GM12878 (cell line): ENCODE results near the gene CTNNA2. TPM values are rescaled to one million over a fixed set of nuclear protein-coding genes. Genes with fewer than 3 reads are reported as not detected.

ENCODE experiments used
- ATAC-seq: fragments of 200-7000 bp; cut with Tn5 transposase; 3 replicates; pipeline ENCODE4 v1.9.1; 2020; ENCODE audit warnings: mild to moderate bottlenecking, moderate library complexity
- BruUV-seq: library from RNA; stranded (reverse); fragments of 400-500 nt; replicated peaks from 2 replicates; lab custom pipeline; 2021; lab: Mats Ljungman, UMichigan
- CTCF ChIA-PET: fragments of 300-600 bp; sonication (Branson Sonifier 250); formaldehyde crosslinking; extraction: SDS; loops from one replicate; lab custom pipeline; 2021; ENCODE audit warnings: inconsistent platforms; lab: Yijun Ruan, JAX
- POLR2A ChIA-PET: fragments of 350-600 bp; formaldehyde crosslinking; extraction: SDS; loops from one replicate; lab custom pipeline; 2021; ENCODE audit warnings: inconsistent platforms; lab: Charles Lee
- RAD21 ChIA-PET: fragments of 300-600 bp; sonication (Branson Sonifier 250); formaldehyde crosslinking; loops from one replicate; lab custom pipeline; 2023; ENCODE audit warnings: antibody characterized with exemption; ENCODE audit not compliant: unreplicated experiment; lab: Charles Lee
- SMC1A ChIA-PET: fragments of 300-600 bp; sonication (Branson Sonifier 250); formaldehyde crosslinking; loops from one replicate; lab custom pipeline; 2023; ENCODE audit not compliant: unreplicated experiment, uncharacterized antibody; lab: Charles Lee
- DNase-seq: peaks from one replicate; pipeline ENCODE4 v3.0.0-alpha.2; 2011; ENCODE audit warnings: low read depth, low spot score
- FAIRE-seq: peaks from 3 replicates; lab custom pipeline; 2011; peaks lifted over from hg19 to GRCh38; lab: Jason Lieb, UNC
- H2AFZ ChIP-seq: 2 replicates; pipeline ENCODE4 v1.6.0; 2011; ENCODE audit warnings: low read depth, low read length, control low read depth; ENCODE audit not compliant: control insufficient read depth
- H3K27ac ChIP-seq: 2 replicates; pipeline ENCODE4 v1.5.1; 2011; ENCODE audit warnings: control low read depth; ENCODE audit not compliant: control insufficient read depth, insufficient read depth
- H3K27me3 ChIP-seq, 2 experiments: replicated peaks in 1 of 2; 2 replicates each; pipeline versions ENCODE4 v1.6.0 to v1.6.1; 2011; ENCODE audit warnings: low read length in 1 of 2; ENCODE audit not compliant: control insufficient read depth in 2 of 2, insufficient read depth in 2 of 2
- H3K36me3 ChIP-seq, 2 experiments: 2 replicates each; pipeline ENCODE4 v1.5.1; 2011; ENCODE audit warnings: low read length in 1 of 2; ENCODE audit not compliant: control insufficient read depth in 2 of 2, insufficient read depth in 2 of 2
- H3K4me1 ChIP-seq: 2 replicates; pipeline ENCODE4 v1.6.1; 2011; ENCODE audit warnings: mild to moderate bottlenecking, low read length, moderate library complexity, mixed read lengths; ENCODE audit not compliant: control insufficient read depth, insufficient read depth
- H3K4me2 ChIP-seq: 2 replicates; pipeline ENCODE4 v1.6.0; 2011; ENCODE audit warnings: control low read depth; ENCODE audit not compliant: control insufficient read depth, insufficient read depth
- H3K4me3 ChIP-seq: fragments of 200-600 bp; sonication (generic); 2 replicates; pipeline ENCODE4 v1.5.1; 2016
- H3K79me2 ChIP-seq: 2 replicates; pipeline ENCODE4 v1.6.0; 2011; ENCODE audit warnings: low read length; ENCODE audit not compliant: control insufficient read depth, insufficient read depth
- H3K9ac ChIP-seq: 2 replicates; pipeline ENCODE4 v1.8.0; 2011; ENCODE audit warnings: low read length, control low read depth, mixed read lengths; ENCODE audit not compliant: control insufficient read depth, insufficient read depth
- H3K9me3 ChIP-seq: replicated peaks from 3 replicates; pipeline ENCODE4 v1.5.1; 2011; ENCODE audit warnings: mild to moderate bottlenecking, low read length; ENCODE audit not compliant: control insufficient read depth, insufficient read depth
- H4K20me1 ChIP-seq: 2 replicates; pipeline ENCODE4 v1.6.0; 2011; ENCODE audit not compliant: control insufficient read depth, insufficient read depth
- BCL11A ChIP-seq: IDR thresholded peaks from 2 replicates; pipeline ENCODE4 v1.6.1; 2011; ENCODE audit warnings: low read depth, low read length
- DPF2 ChIP-seq: fragments of 450-650 bp; IDR thresholded peaks from 2 replicates; pipeline ENCODE4 v1.6.1; 2017; ENCODE audit warnings: mild to moderate bottlenecking
- EZH2 ChIP-seq: IDR thresholded peaks from 2 replicates; pipeline ENCODE4 v1.6.1; 2012; ENCODE audit warnings: low read depth, mild to moderate bottlenecking, control low read depth, inconsistent platforms, low read length, borderline replicate concordance; ENCODE audit not compliant: control insufficient read depth
- FOXM1 ChIP-seq: IDR thresholded peaks from 2 replicates; pipeline ENCODE4 v1.6.1; 2012; ENCODE audit warnings: low read depth, mild to moderate bottlenecking, inconsistent platforms, low read length, moderate library complexity
- MEF2B ChIP-seq: fragments of 450-650 bp; IDR thresholded peaks from 2 replicates; pipeline ENCODE4 v1.6.1; 2018; ENCODE audit warnings: mild to moderate bottlenecking, moderate library complexity; ENCODE audit not compliant: partially characterized antibody, poor library complexity, severe bottlenecking
- MXI1 ChIP-seq: fragments of 150-350 bp; IDR thresholded peaks from 2 replicates; pipeline ENCODE4 v1.6.1; 2011; ENCODE audit warnings: low read depth, mild to moderate bottlenecking, inconsistent platforms, low read length, improper control_type of control experiment
- NR2C1 ChIP-seq: fragments of 450-650 bp; IDR thresholded peaks from 2 replicates; pipeline ENCODE4 v1.6.1; 2017; ENCODE audit warnings: antibody characterized with exemption, mild to moderate bottlenecking, moderate library complexity
- RUNX3 ChIP-seq: IDR thresholded peaks from 2 replicates; pipeline ENCODE4 v1.6.1; 2012; ENCODE audit warnings: low read length, inconsistent platforms
- SREBF1 ChIP-seq: IDR thresholded peaks from 2 replicates; pipeline ENCODE4 v1.6.1; 2012; ENCODE audit warnings: mild to moderate bottlenecking, low read length
- ZSCAN29 ChIP-seq: fragments of 450-650 bp; IDR thresholded peaks from 2 replicates; pipeline ENCODE4 v1.6.1; 2017; ENCODE audit warnings: mild to moderate bottlenecking, moderate library complexity
- WGBS: methylation state at CpG from one replicate; pipeline ENCODE4 v1.1.6; 2016; ENCODE audit warnings: low lambda C conversion rate; ENCODE audit not compliant: insufficient replicate concordance, insufficient coverage; ENCODE audit errors: missing lambda C conversion rate; 5-methylcytosine and 5-hydroxymethylcytosine counted together
- in situ Hi-C: fragments of 300-500 bp; cut with MboI; formaldehyde crosslinking; loops from 9 replicates; pipeline ENCODE4 v1.14.3; 2018; ENCODE audit warnings: mixed read lengths
- intact Hi-C: fragments of 100-400 bp; cut with micrococcal nuclease; formaldehyde crosslinking; loops from one replicate; pipeline ENCODE4 v1.14.2; 2022; ENCODE audit not compliant: unreplicated experiment
- polyA plus RNA-seq, 11 experiments: library from polyadenylated mRNA; depleted of rRNA in 4 of 11; unstranded in 6 of 11; stranded (reverse) in 5 of 11; fragments of >200 nt; fragmentation: Nextera tagmentation in 4 of 11; fragmentation: Illumina TruSeq in 1 of 11; extraction: Ambion mirVana in 4 of 11; extraction: Trizol in 1 of 11; gene quantifications; 1 replicate in 1 of 11; 2 replicates in 10 of 11; pipeline versions ENCODE4 v1.2.1 to v1.2.3, GENCODE V29; 2011 to 2016; ENCODE audit warnings: inconsistent platforms in 2 of 11, missing spikeins in 2 of 11, low read depth in 1 of 11
- total RNA-seq, 4 experiments: library from RNA; depleted of rRNA in 3 of 4; stranded (reverse); fragments of >200 nt in 3 of 4; fragmentation: Illumina TruSeq in 1 of 4; extraction: Trizol in 1 of 4; gene quantifications; 2 replicates each; pipeline versions ENCODE4 v1.2.1 to v1.2.3, GENCODE V29; 2013 to 2021
- TF ChIP-seq, protein P1 (sequence below): fragments of 450-650 bp; IDR thresholded peaks from 2 replicates; pipeline ENCODE4 v1.6.1; 2017; ENCODE audit warnings: antibody characterized with exemption, mild to moderate bottlenecking, moderate library complexity
- TF ChIP-seq, protein P2 (sequence below): fragments of 450-650 bp; IDR thresholded peaks from 2 replicates; pipeline ENCODE4 v1.6.1; 2017; ENCODE audit warnings: mild to moderate bottlenecking, low read depth, inconsistent platforms; ENCODE audit not compliant: poor library complexity, severe bottlenecking
- TF ChIP-seq, protein P3 (sequence below): fragments of 150-350 bp; IDR thresholded peaks from 2 replicates; pipeline ENCODE4 v1.6.1; 2014; ENCODE audit warnings: mild to moderate bottlenecking, low read depth, low read length

Gene CTNNA2
- total and polyA plus RNA-seq, 10 of the 15 experiments (the other 5 are each of a cell fraction or from before 2014, with no cell fraction given) = 2.4 to 36.2 (median 6.6) TPM

DNA sequence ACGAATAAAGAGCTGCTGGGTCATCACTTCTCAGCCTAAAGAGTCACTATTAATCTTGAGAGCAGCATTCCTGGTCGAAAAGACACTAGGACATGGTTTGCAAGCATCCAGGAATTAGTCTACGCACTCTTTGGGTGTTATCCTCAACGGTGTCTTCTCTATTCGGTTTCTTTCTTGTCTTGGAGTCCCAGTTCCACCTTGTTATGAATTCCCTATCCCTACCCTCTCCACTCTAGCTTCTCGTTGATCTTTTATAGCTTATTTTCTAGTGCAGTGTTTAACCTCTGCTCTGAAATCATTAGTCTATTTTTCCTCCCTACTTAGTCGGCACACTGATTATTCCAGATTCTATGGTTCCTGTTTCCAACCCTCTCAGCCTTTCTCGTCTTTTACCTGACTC, 949.8 kb downstream of the CTNNA2 start (continued):
- TF ChIP-seq, protein P1, sequence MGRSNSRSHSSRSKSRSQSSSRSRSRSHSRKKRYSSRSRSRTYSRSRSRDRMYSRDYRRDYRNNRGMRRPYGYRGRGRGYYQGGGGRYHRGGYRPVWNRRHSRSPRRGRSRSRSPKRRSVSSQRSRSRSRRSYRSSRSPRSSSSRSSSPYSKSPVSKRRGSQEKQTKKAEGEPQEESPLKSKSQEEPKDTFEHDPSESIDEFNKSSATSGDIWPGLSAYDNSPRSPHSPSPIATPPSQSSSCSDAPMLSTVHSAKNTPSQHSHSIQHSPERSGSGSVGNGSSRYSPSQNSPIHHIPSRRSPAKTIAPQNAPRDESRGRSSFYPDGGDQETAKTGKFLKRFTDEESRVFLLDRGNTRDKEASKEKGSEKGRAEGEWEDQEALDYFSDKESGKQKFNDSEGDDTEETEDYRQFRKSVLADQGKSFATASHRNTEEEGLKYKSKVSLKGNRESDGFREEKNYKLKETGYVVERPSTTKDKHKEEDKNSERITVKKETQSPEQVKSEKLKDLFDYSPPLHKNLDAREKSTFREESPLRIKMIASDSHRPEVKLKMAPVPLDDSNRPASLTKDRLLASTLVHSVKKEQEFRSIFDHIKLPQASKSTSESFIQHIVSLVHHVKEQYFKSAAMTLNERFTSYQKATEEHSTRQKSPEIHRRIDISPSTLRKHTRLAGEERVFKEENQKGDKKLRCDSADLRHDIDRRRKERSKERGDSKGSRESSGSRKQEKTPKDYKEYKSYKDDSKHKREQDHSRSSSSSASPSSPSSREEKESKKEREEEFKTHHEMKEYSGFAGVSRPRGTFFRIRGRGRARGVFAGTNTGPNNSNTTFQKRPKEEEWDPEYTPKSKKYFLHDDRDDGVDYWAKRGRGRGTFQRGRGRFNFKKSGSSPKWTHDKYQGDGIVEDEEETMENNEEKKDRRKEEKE = no peak
- TF ChIP-seq, protein P2, sequence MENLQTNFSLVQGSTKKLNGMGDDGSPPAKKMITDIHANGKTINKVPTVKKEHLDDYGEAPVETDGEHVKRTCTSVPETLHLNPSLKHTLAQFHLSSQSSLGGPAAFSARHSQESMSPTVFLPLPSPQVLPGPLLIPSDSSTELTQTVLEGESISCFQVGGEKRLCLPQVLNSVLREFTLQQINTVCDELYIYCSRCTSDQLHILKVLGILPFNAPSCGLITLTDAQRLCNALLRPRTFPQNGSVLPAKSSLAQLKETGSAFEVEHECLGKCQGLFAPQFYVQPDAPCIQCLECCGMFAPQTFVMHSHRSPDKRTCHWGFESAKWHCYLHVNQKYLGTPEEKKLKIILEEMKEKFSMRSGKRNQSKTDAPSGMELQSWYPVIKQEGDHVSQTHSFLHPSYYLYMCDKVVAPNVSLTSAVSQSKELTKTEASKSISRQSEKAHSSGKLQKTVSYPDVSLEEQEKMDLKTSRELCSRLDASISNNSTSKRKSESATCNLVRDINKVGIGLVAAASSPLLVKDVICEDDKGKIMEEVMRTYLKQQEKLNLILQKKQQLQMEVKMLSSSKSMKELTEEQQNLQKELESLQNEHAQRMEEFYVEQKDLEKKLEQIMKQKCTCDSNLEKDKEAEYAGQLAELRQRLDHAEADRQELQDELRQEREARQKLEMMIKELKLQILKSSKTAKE = no peak
- TF ChIP-seq NR2C1 = no peak
- TF ChIP-seq, all 136 proteins: peak for 2

DNA sequence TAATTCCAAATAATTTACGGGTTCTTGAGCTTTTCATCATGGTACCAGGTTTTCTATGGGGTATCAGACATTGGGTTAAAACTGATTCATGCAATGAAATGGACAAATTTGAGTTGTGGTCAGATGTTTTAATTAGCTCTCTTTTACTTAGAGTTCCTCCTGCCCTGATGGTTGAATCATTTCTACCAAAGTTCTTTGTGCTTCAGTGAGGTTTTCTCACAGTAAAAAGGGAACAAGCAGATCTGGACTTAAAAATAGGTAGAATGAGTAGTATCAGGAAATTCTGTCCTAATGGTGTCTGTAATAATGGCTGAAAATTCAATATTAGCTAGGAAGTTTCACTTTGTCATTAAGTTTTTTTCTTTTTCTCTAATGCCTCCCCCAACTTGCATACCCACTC, 951.4 kb downstream of the CTNNA2 start:
- ChIA-PET RAD21 (interaction anchor here (1.0 to 21.3 kb wide), 11 partner anchors 10 to 137 kb away, joined by 3 to 556 read pairs (median 29); no protein-coding TSS in a partner anchor), POLR2A (interaction anchor here (0.6 to 19.4 kb wide), 12 partner anchors 10 to 461 kb away, joined by 3 to 319 read pairs (median 15); no protein-coding TSS in a partner anchor), SMC1A (interaction anchor here (0.9 to 20.1 kb wide), 16 partner anchors 9 to 138 kb away, joined by 3 to 559 read pairs (median 4); no protein-coding TSS in a partner anchor), CTCF (interaction anchor here (0.7 to 14.5 kb wide), 12 partner anchors 9 to 138 kb away, joined by 3 to 228 read pairs (median 6); no protein-coding TSS in a partner anchor)
- peaks cover 5% of the 10 kb centered on the region for H3K4me1 ChIP-seq
- no peak overlapping the region for H3K4me3 ChIP-seq
- H3K79me2 ChIP-seq = no peaks in the 10 kb centered on the region; the same call in 1 of the 2 replicates
- peak; percentile 27 for ATAC-seq
- H3K36me3 ChIP-seq = no peaks in the 10 kb centered on the region
- 42% methylated on average over 1 of the region's 1 CpG for WGBS
- no peaks in the 10 kb centered on the region for H4K20me1 ChIP-seq
- no peak overlapping the region for H2AFZ ChIP-seq
- no peak overlapping the region for H3K9ac ChIP-seq
- intact Hi-C loops = loop anchor here (2.0 to 10.0 kb wide), 2 partner anchors 67 to 139 kb away; no protein-coding TSS in a partner anchor
- BruUV-seq = no TSS peak
- H3K27me3 ChIP-seq = no peaks in the 10 kb centered on the region; a peak in 1 of 4 replicates
- H3K9me3 ChIP-seq = no peaks in the 10 kb centered on the region
- no peak overlapping the region; the same call in 1 of the 2 replicates for H3K27ac ChIP-seq
- in situ Hi-C loops = no loop called here
- H3K4me2 ChIP-seq = peak overlapping the region; percentile 57; the same call in 1 of the 2 replicates
- FAIRE-seq = no peak
- DNase-seq = no peak
- TF ChIP-seq DPF2 = peak; percentile 64; the same call in 1 of the 2 replicates
- TF ChIP-seq SREBF1 = no peak
- peak; percentile 56; the same call in 1 of the 2 replicates for TF ChIP-seq FOXM1
- TF ChIP-seq BCL11A = peak; percentile 62; the same call in 1 of the 2 replicates
- peak; percentile 54 for TF ChIP-seq MEF2B
- TF ChIP-seq ZSCAN29 = no peak
- TF ChIP-seq RUNX3 = peak; percentile 58
- TF ChIP-seq, protein P3, sequence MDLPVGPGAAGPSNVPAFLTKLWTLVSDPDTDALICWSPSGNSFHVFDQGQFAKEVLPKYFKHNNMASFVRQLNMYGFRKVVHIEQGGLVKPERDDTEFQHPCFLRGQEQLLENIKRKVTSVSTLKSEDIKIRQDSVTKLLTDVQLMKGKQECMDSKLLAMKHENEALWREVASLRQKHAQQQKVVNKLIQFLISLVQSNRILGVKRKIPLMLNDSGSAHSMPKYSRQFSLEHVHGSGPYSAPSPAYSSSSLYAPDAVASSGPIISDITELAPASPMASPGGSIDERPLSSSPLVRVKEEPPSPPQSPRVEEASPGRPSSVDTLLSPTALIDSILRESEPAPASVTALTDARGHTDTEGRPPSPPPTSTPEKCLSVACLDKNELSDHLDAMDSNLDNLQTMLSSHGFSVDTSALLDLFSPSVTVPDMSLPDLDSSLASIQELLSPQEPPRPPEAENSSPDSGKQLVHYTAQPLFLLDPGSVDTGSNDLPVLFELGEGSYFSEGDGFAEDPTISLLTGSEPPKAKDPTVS = no peak
- TF ChIP-seq EZH2 = no peak
- TF ChIP-seq MXI1 = no peak
